Measurements from ENCODE around the gene SMAP1.

DNA sequence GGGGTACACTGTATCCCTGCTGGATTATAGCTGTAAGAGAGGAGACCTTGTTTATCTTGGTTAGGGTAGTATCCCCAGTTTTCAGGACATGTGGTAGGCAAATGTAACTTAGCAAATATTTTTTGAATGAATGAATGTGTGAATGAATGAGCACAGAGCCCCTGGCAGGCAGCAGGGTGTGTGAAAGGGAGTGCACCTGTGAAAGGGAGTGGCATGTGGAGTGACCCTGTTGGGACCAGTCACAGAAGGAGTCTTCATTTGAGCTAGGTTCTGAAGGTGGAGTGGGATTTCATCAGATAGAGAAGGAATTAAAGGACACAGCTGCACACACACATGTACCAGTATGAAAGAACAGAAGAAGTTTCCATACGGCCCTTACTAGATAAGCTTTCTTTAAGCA is 4.9 kb downstream of the SMAP1 start:
- TF ChIP-seq CTCF (IDR thresholded peaks at IDR 0.05): no peak
- no peak for TF ChIP-seq POLR2A (IDR thresholded peaks at IDR 0.05)

Measured in right lobe of liver (tissue), 4 donors.